Mesodermal cell (in vitro differentiated cells): ENCODE results near the gene PCNX4.

Experiments used
- H3K27ac ChIP-seq: 2 replicates; pipeline ENCODE4 v1.7.0; 2013; ENCODE audit warnings: mild to moderate bottlenecking, low read depth, low read length, moderate library complexity; ENCODE audit not compliant: severe bottlenecking
- H3K36me3 ChIP-seq: 2 replicates; pipeline ENCODE4 v1.7.1; 2013; ENCODE audit warnings: mild to moderate bottlenecking, low read length, moderate library complexity; ENCODE audit not compliant: control insufficient read depth, insufficient read depth
- H3K4me1 ChIP-seq: one replicate; pipeline ENCODE4 v1.7.1; 2013; ENCODE audit warnings: mild to moderate bottlenecking, low read length; ENCODE audit not compliant: insufficient read depth, control insufficient read depth, poor library complexity, severe bottlenecking
- H3K4me3 ChIP-seq: 2 replicates; pipeline ENCODE4 v1.7.0; 2013; ENCODE audit warnings: low read length, control low read depth, mild to moderate bottlenecking; ENCODE audit not compliant: insufficient read depth, poor library complexity, severe bottlenecking; ENCODE audit errors: extremely low read depth
- H3K9me3 ChIP-seq: 2 replicates; pipeline ENCODE4 v1.7.1; 2013; ENCODE audit warnings: mild to moderate bottlenecking, low read length, moderate library complexity; ENCODE audit not compliant: control insufficient read depth
- WGBS, 2 experiments: methylation state at CpG; one replicate each; pipeline ENCODE4 v1.1.5; 2013; ENCODE audit warnings: missing lambda C conversion rate in 2 of 2; ENCODE audit not compliant: insufficient coverage in 2 of 2; 5-methylcytosine and 5-hydroxymethylcytosine counted together

Gene PCNX4

GRCh38 chr14:60102389-60102788, 10.7 kb downstream of the PCNX4 start:
- Histone ChIP-seq H3K36me3 (peaks cover 36% of the 10 kb centered on the region), H3K9me3 (no peaks in the 10 kb centered on the region), H3K4me1 (no peaks in the 10 kb centered on the region), H3K27ac (no peak overlapping the region), H3K4me3 (no peak overlapping the region)
- no CpG with 5 or more reads among the region's 2 CpGs for WGBS, 2 experiments

- H3K27ac ChIP-seq: no peak overlapping the region
- H3K4me3 ChIP-seq: no peak overlapping the region
- H3K36me3 ChIP-seq: peaks cover 38% of the 10 kb centered on the region
- no peaks in the 10 kb centered on the region for H3K4me1 ChIP-seq
- no CpG with 5 or more reads among the region's 2 CpGs for WGBS, 2 experiments
- H3K9me3 ChIP-seq: no peaks in the 10 kb centered on the region
Observed at GRCh38 chr14:60106339-60106738, 14.6 kb downstream of the PCNX4 start.

- Histone ChIP-seq H3K4me1 (no peaks in the 10 kb centered on the region), H3K27ac (no peak overlapping the region)
- 82 to 94% methylated on average over 2 of the region's 4 CpGs for WGBS, 2 experiments
Observed at GRCh38 chr14:60107477-60107876, 15.8 kb downstream of the PCNX4 start.

GRCh38 chr14:60111732-60112131, 20.0 kb downstream of the PCNX4 start:
- WGBS, 2 experiments: no CpG with 5 or more reads among the region's 2 CpGs
- Histone ChIP-seq H3K4me1 (no peaks in the 10 kb centered on the region), H3K9me3 (no peaks in the 10 kb centered on the region), H3K27ac (no peak overlapping the region), H3K36me3 (peaks cover 46% of the 10 kb centered on the region), H3K4me3 (no peak overlapping the region)

More at GRCh38 chr14:60107477-60107876, 15.8 kb downstream of the PCNX4 start:
- H3K4me3 ChIP-seq: no peak overlapping the region
- H3K9me3 ChIP-seq: no peaks in the 10 kb centered on the region
- H3K36me3 ChIP-seq: peaks cover 38% of the 10 kb centered on the region

GRCh38 chr14:60114881-60115280, 23.2 kb downstream of the PCNX4 start:
- no peak overlapping the region for H3K27ac ChIP-seq

GRCh38 chr14:60116181-60116580, 24.5 kb downstream of the PCNX4 start:
- 100% methylated on average over 2 of the region's 4 CpGs; no CpG with 5 or more reads in 1 of the 2 experiments for WGBS, 2 experiments
- Histone ChIP-seq H3K36me3 (peaks cover 46% of the 10 kb centered on the region), H3K9me3 (no peaks in the 10 kb centered on the region), H3K4me1 (no peaks in the 10 kb centered on the region), H3K4me3 (no peak overlapping the region), H3K27ac (no peak overlapping the region)

More at GRCh38 chr14:60114881-60115280, 23.2 kb downstream of the PCNX4 start:
- WGBS, 2 experiments: 100% methylated on average over 1 of the region's 1 CpG; no CpG with 5 or more reads in 1 of the 2 experiments
- Histone ChIP-seq H3K4me1 (no peaks in the 10 kb centered on the region), H3K9me3 (no peaks in the 10 kb centered on the region), H3K36me3 (peaks cover 47% of the 10 kb centered on the region), H3K4me3 (no peak overlapping the region)

- H3K27ac ChIP-seq: no peak overlapping the region
- H3K4me3 ChIP-seq: no peak overlapping the region
- H3K4me1 ChIP-seq: no peaks in the 10 kb centered on the region
- H3K9me3 ChIP-seq: no peaks in the 10 kb centered on the region
- peaks cover 81% of the 10 kb centered on the region for H3K36me3 ChIP-seq
Observed at GRCh38 chr14:60125918-60126317, 34.2 kb downstream of the PCNX4 start.

GRCh38 chr14:60133487-60133886, 41.8 kb downstream of the PCNX4 start:
- Histone ChIP-seq H3K36me3 (peaks cover 38% of the 10 kb centered on the region), H3K27ac (no peak overlapping the region), H3K4me1 (no peaks in the 10 kb centered on the region), H3K4me3 (no peak overlapping the region), H3K9me3 (no peaks in the 10 kb centered on the region)
- WGBS, 2 experiments: no CpG with 5 or more reads among the region's 2 CpGs

GRCh38 chr14:60134702-60135101, 43.0 kb downstream of the PCNX4 start:
- WGBS, 2 experiments: no CpG with 5 or more reads among the region's 3 CpGs
- Histone ChIP-seq H3K36me3 (peaks cover 30% of the 10 kb centered on the region), H3K4me1 (no peaks in the 10 kb centered on the region), H3K4me3 (no peak overlapping the region), H3K9me3 (no peaks in the 10 kb centered on the region), H3K27ac (no peak overlapping the region)

- Histone ChIP-seq H3K4me3 (no peak overlapping the region), H3K27ac (no peak overlapping the region), H3K36me3 (peaks cover 18% of the 10 kb centered on the region), H3K4me1 (peaks cover 7% of the 10 kb centered on the region), H3K9me3 (no peaks in the 10 kb centered on the region)
- 50 to 67% methylated on average over 2 to 3 of the region's 3 CpGs for WGBS, 2 experiments
Observed at GRCh38 chr14:60151715-60152114, 60.0 kb downstream of the PCNX4 start.

- peaks cover 7% of the 10 kb centered on the region for H3K4me1 ChIP-seq
- no peak overlapping the region for H3K4me3 ChIP-seq
- no peaks in the 10 kb centered on the region for H3K9me3 ChIP-seq
- WGBS, 2 experiments: 86 to 100% methylated on average over 1 of the region's 3 CpGs
- no peak overlapping the region for H3K27ac ChIP-seq
- peaks cover 18% of the 10 kb centered on the region for H3K36me3 ChIP-seq
Observed at GRCh38 chr14:60153991-60154390, 62.3 kb downstream of the PCNX4 start.
